HepG2 (cell line): ENCODE data around the gene KIF22. TPM values are rescaled to one million over a fixed set of nuclear protein-coding genes. Genes with fewer than 3 reads are reported as not detected.

Experiments used
- AGO2 ChIP-seq: fragments of 200-400 bp; formaldehyde crosslinking; optimal IDR thresholded peaks from 2 replicates; pipeline ENCODE3; 2017; ENCODE audit warnings: mild to moderate bottlenecking, low read depth, low read length, moderate library complexity
- CEBPG ChIP-seq: IDR thresholded peaks from 2 replicates; pipeline ENCODE4 v1.6.1; 2016
- DDIT3 ChIP-seq: sonication (generic); formaldehyde crosslinking; IDR thresholded peaks from 2 replicates; pipeline ENCODE4 v1.4.0; 2020; ENCODE audit warnings: mild to moderate bottlenecking, missing genetic modification reagents
- HMGXB3 ChIP-seq: sonication (generic); formaldehyde crosslinking; IDR thresholded peaks from 2 replicates; pipeline ENCODE4 v1.4.0; 2020; ENCODE audit warnings: missing genetic modification reagents, borderline replicate concordance
- HOXA7 ChIP-seq: sonication (generic); formaldehyde crosslinking; IDR thresholded peaks from 2 replicates; pipeline ENCODE4 v1.8.1; 2022; ENCODE audit warnings: mild to moderate bottlenecking, missing genetic modification reagents, moderate library complexity
- JARID2 ChIP-seq: sonication (generic); formaldehyde crosslinking; IDR thresholded peaks from 2 replicates; pipeline ENCODE4 v1.8.1; 2023; ENCODE audit warnings: missing genetic modification reagents, inconsistent platforms; ENCODE audit not compliant: insufficient replicate concordance
- NAIF1 ChIP-seq: sonication (generic); formaldehyde crosslinking; IDR thresholded peaks from 2 replicates; pipeline ENCODE4 v1.5.0; 2020; ENCODE audit warnings: mild to moderate bottlenecking, missing genetic modification reagents, borderline replicate concordance
- PTBP1 ChIP-seq: fragments of 200-400 bp; formaldehyde crosslinking; IDR thresholded peaks from 2 replicates; pipeline ENCODE4 v1.6.1; 2018; ENCODE audit warnings: low read length, low read depth; ENCODE audit not compliant: poor library complexity, severe bottlenecking
- RFX3 ChIP-seq: IDR thresholded peaks from 2 replicates; pipeline ENCODE4 v1.6.1; 2016; ENCODE audit warnings: missing biosample characterization, missing genetic modification reagents
- SRSF9 ChIP-seq: fragments of 200-400 bp; formaldehyde crosslinking; IDR thresholded peaks from 2 replicates; pipeline ENCODE4 v1.6.1; 2018; ENCODE audit warnings: borderline replicate concordance, mild to moderate bottlenecking, low read depth, low read length; ENCODE audit not compliant: insufficient read depth, poor library complexity, severe bottlenecking
- ZKSCAN5 ChIP-seq: sonication (generic); formaldehyde crosslinking; IDR thresholded peaks from 2 replicates; pipeline ENCODE4 v1.5.1; 2020; ENCODE audit warnings: mild to moderate bottlenecking, missing genetic modification reagents
- ZMYM3 ChIP-seq: sonication (generic); formaldehyde crosslinking; IDR thresholded peaks from 2 replicates; pipeline ENCODE4 v1.5.1; 2020; ENCODE audit warnings: mild to moderate bottlenecking, missing genetic modification reagents
- ZNF124 ChIP-seq: sonication (generic); formaldehyde crosslinking; IDR thresholded peaks from 2 replicates; pipeline ENCODE4 v1.4.0; 2020; ENCODE audit warnings: missing genetic modification reagents
- ZNF225 ChIP-seq: sonication (generic); formaldehyde crosslinking; IDR thresholded peaks from 2 replicates; pipeline ENCODE4 v1.4.0; 2020; ENCODE audit warnings: mild to moderate bottlenecking, missing genetic modification reagents
- ZNF24 ChIP-seq: fragments of 450-650 bp; IDR thresholded peaks from 2 replicates; pipeline ENCODE4 v1.6.1; 2017; ENCODE audit warnings: antibody characterized with exemption, mild to moderate bottlenecking
- ZNF33B ChIP-seq: sonication (generic); formaldehyde crosslinking; IDR thresholded peaks from 2 replicates; pipeline ENCODE4 v1.5.1; 2020; ENCODE audit warnings: mild to moderate bottlenecking, missing genetic modification reagents
- ZNF441 ChIP-seq: sonication (generic); formaldehyde crosslinking; IDR thresholded peaks from 2 replicates; pipeline ENCODE4 v1.7.0; 2021; ENCODE audit warnings: missing genetic modification reagents, borderline replicate concordance
- ZNF446 ChIP-seq: sonication (generic); formaldehyde crosslinking; IDR thresholded peaks from 2 replicates; pipeline ENCODE4 v1.5.0; 2020; ENCODE audit warnings: mild to moderate bottlenecking, missing genetic modification reagents
- ZNF597 ChIP-seq: sonication (generic); formaldehyde crosslinking; IDR thresholded peaks from 2 replicates; pipeline ENCODE4 v1.5.0; 2020; ENCODE audit warnings: missing genetic modification reagents
- ZNF598 ChIP-seq: sonication (generic); formaldehyde crosslinking; IDR thresholded peaks from 2 replicates; pipeline ENCODE4 v1.5.1; 2020; ENCODE audit warnings: mild to moderate bottlenecking, missing genetic modification reagents, borderline replicate concordance
- ZNF7 ChIP-seq: IDR thresholded peaks from 2 replicates; pipeline ENCODE4 v1.6.1; 2016; ENCODE audit warnings: missing biosample characterization, missing genetic modification reagents
- ZNF746 ChIP-seq: sonication (generic); formaldehyde crosslinking; IDR thresholded peaks from 2 replicates; pipeline ENCODE4 v1.8.0; 2022; ENCODE audit warnings: mild to moderate bottlenecking, missing genetic modification reagents
- ZSCAN25 ChIP-seq: sonication (generic); formaldehyde crosslinking; IDR thresholded peaks from 2 replicates; pipeline ENCODE4 v1.8.0; 2022; ENCODE audit warnings: mild to moderate bottlenecking, missing genetic modification reagents
- ZSCAN5A ChIP-seq: sonication (generic); formaldehyde crosslinking; IDR thresholded peaks from 2 replicates; pipeline ENCODE4 v1.8.0; 2022; ENCODE audit warnings: mild to moderate bottlenecking, missing genetic modification reagents, borderline replicate concordance
- polyA plus RNA-seq, 8 experiments: library from polyadenylated mRNA; depleted of rRNA in 3 of 8; stranded (reverse) in 7 of 8; unstranded in 1 of 8; fragments of >200 nt; fragmentation: Illumina TruSeq in 4 of 8; extraction: Trizol in 4 of 8; gene quantifications; 2 replicates each; pipeline versions ENCODE4 v1.2.1 to v1.2.3, GENCODE V29; 2011 to 2016; ENCODE audit warnings: low read depth in 4 of 8, missing spikeins in 1 of 8, mixed read lengths in 1 of 8; ENCODE audit not compliant: insufficient read depth in 1 of 8
- total RNA-seq, 5 experiments: library from RNA; depleted of rRNA; stranded (reverse); fragments of >200 nt; fragmentation: Illumina TruSeq; extraction: Trizol; gene quantifications; 2 replicates each; pipeline ENCODE4 v1.2.3, GENCODE V29; 2016; ENCODE audit warnings: low read depth in 1 of 5

Gene KIF22
- total and polyA plus RNA-seq, 2 of the 13 experiments (the other 11 are each of a cell fraction or from before 2014, with no cell fraction given), result 95.8 to 118 TPM

- TF ChIP-seq ZNF7 (CRISPR knock-in tag) (no peak), ZSCAN25 (CRISPR knock-in tag) (no peak), ZNF441 (no peak), ZNF225 (CRISPR knock-in tag) (peak; percentile 81; the same call in 1 of the 2 replicates), DDIT3 (CRISPR knock-in tag) (no peak), ZKSCAN5 (CRISPR knock-in tag) (no peak), ZNF446 (CRISPR knock-in tag) (no peak; the same call in 1 of the 2 replicates), CEBPG (CRISPR knock-in tag) (no peak; the same call in 1 of the 2 replicates), ZNF746 (peak; percentile 78), ZNF124 (CRISPR knock-in tag) (no peak), ZNF597 (CRISPR knock-in tag) (no peak), SRSF9 (no peak), ZNF24 (no peak), JARID2 (CRISPR knock-in tag) (no peak), HOXA7 (CRISPR knock-in tag) (no peak), ZMYM3 (no peak), HMGXB3 (peak; percentile 9; the same call in 1 of the 2 replicates), ZSCAN5A (CRISPR knock-in tag) (no peak), ZNF33B (no peak), NAIF1 (0 out of 2 replicates have a peak, but pooled peaks have one; percentile 29), AGO2 (peak; percentile 25), ZNF598 (CRISPR knock-in tag) (no peak), PTBP1 (no peak), RFX3 (CRISPR knock-in tag) (no peak)
These were observed 26.3 kb downstream of the KIF22 start (continued) for GRCh38 chr16:29816694-29817441.
